Measurements from ENCODE around the gene ABCA2.
A peak's percentile ranks its signal among the peaks of the same experiment; 100 is the strongest.
"Not testable (repeated sequence)": the region's sequence is repeated elsewhere in the genome, so short reads cannot be mapped to it uniquely, and the experiment has no call there.

The ABCA2 gene

GRCh38 chr9:137046088-137046787 lies 18.2 kb upstream of the ABCA2 start, which contains the start of gene NPDC1:
Gene NPDC1 (minus strand): TSS chr9:137046177. CDS start chr9:137045989, 188 bp downstream.
- DNase-seq, result peak; percentile 64 to 97 (median 95)

GRCh38 chr9:137045294-137046087 lies 17.5 kb upstream of the ABCA2 start:
- DNase-seq, result peak; percentile 40 to 75 (median 65)

GRCh38 chr9:137044502-137045177 lies 16.6 kb upstream of the ABCA2 start:
- DNase-seq, result peak in 2 of 3 experiments; percentile 68 to 79

GRCh38 chr9:137044037-137044436 lies 16.0 kb upstream of the ABCA2 start:
- peak in 1 of 3 experiments; percentile 51 for DNase-seq

GRCh38 chr9:137042751-137043727 lies 15.0 kb upstream of the ABCA2 start:
- no peak for DNase-seq

GRCh38 chr9:137041124-137041523 lies 13.1 kb upstream of the ABCA2 start:
- peak in 1 of 3 experiments; percentile 23 for DNase-seq

GRCh38 chr9:137040568-137040967 lies 12.5 kb upstream of the ABCA2 start:
- DNase-seq, result no peak

GRCh38 chr9:137039611-137040366 lies 11.8 kb upstream of the ABCA2 start:
- no peak for DNase-seq

GRCh38 chr9:137038916-137039315 lies 10.9 kb upstream of the ABCA2 start:
- no peak for DNase-seq

- no peak for DNase-seq
These were observed 9.4 kb upstream of the ABCA2 start for GRCh38 chr9:137037483-137037882.

GRCh38 chr9:137037035-137037434 lies 9.0 kb upstream of the ABCA2 start:
- DNase-seq, result no peak

- DNase-seq, result no peak
These were observed 7.9 kb upstream of the ABCA2 start for GRCh38 chr9:137035937-137036336.

- DNase-seq, result no peak
These were observed 7.4 kb upstream of the ABCA2 start for GRCh38 chr9:137035507-137035834.

- peak; percentile 65 to 92 (median 84) for DNase-seq
These were observed 6.9 kb upstream of the ABCA2 start for GRCh38 chr9:137034709-137035506.

GRCh38 chr9:137034039-137034708 lies 6.1 kb upstream of the ABCA2 start:
- DNase-seq, result peak in 1 of 3 experiments; percentile 54

GRCh38 chr9:137033481-137033880 lies 5.4 kb upstream of the ABCA2 start:
- not testable (repeated sequence) for DNase-seq

GRCh38 chr9:137032858-137033257 lies 4.8 kb upstream of the ABCA2 start:
- no peak for DNase-seq

GRCh38 chr9:137031904-137032640 lies 4.0 kb upstream of the ABCA2 start, which contains the start of gene FUT7:
Gene FUT7 (minus strand): TSS chr9:137032088. CDS start chr9:137031991, 97 bp downstream.
- no peak for DNase-seq

Data from NCI-H1417 (cell line).